ENCODE measurements around the gene CACNB2.

The CACNB2 gene

GRCh38 chr10:18294633-18295032 is 154.4 kb downstream of the CACNB2 start:
- no peak for DNase-seq

GRCh38 chr10:18297659-18298058 is 157.4 kb downstream of the CACNB2 start:
- no peak for DNase-seq

GRCh38 chr10:18298256-18298655 is 158.0 kb downstream of the CACNB2 start:
- no peak for DNase-seq

- DNase-seq = no peak
These were observed 163.9 kb downstream of the CACNB2 start for GRCh38 chr10:18303851-18304801.

- DNase-seq = no peak
These were observed 165.8 kb downstream of the CACNB2 start for GRCh38 chr10:18306031-18306430.

GRCh38 chr10:18308600-18308999 is 168.4 kb downstream of the CACNB2 start:
- no peak for DNase-seq

GRCh38 chr10:18310761-18311160 is 170.5 kb downstream of the CACNB2 start:
- DNase-seq = no peak

- DNase-seq = no peak
These were observed 172.3 kb downstream of the CACNB2 start for GRCh38 chr10:18312374-18313139.

- DNase-seq = no peak
These were observed 172.9 kb downstream of the CACNB2 start for GRCh38 chr10:18313140-18313530.

- DNase-seq = no peak
These were observed 173.4 kb downstream of the CACNB2 start for GRCh38 chr10:18313626-18314025.

- no peak for DNase-seq
These were observed 179.4 kb downstream of the CACNB2 start for GRCh38 chr10:18319628-18320027.

- DNase-seq = no peak
These were observed 181.1 kb downstream of the CACNB2 start for GRCh38 chr10:18321371-18321770.

GRCh38 chr10:18323916-18324315 is 183.7 kb downstream of the CACNB2 start:
- DNase-seq = no peak

GRCh38 chr10:18325410-18325809 is 185.2 kb downstream of the CACNB2 start:
- DNase-seq = no peak

GRCh38 chr10:18325889-18326531 is 185.8 kb downstream of the CACNB2 start:
- no peak for DNase-seq

- DNase-seq = no peak
These were observed 188.7 kb downstream of the CACNB2 start for GRCh38 chr10:18328941-18329340.

GRCh38 chr10:18332048-18332447 is 191.8 kb downstream of the CACNB2 start:
- DNase-seq = no peak

GRCh38 chr10:18332484-18332883 is 192.3 kb downstream of the CACNB2 start:
- no peak for DNase-seq

- DNase-seq = no peak
These were observed 193.4 kb downstream of the CACNB2 start for GRCh38 chr10:18333621-18334020.

GRCh38 chr10:18334116-18334867 is 194.1 kb downstream of the CACNB2 start:
- DNase-seq = no peak

GRCh38 chr10:18340496-18341051 is 200.3 kb downstream of the CACNB2 start:
- no peak for DNase-seq

- no peak for DNase-seq
These were observed 200.8 kb downstream of the CACNB2 start for GRCh38 chr10:18341055-18341454.

Data from activated gamma-delta T cell (primary cell).